ENCODE results near the gene NUP210.

NUP210 gene

DNA sequence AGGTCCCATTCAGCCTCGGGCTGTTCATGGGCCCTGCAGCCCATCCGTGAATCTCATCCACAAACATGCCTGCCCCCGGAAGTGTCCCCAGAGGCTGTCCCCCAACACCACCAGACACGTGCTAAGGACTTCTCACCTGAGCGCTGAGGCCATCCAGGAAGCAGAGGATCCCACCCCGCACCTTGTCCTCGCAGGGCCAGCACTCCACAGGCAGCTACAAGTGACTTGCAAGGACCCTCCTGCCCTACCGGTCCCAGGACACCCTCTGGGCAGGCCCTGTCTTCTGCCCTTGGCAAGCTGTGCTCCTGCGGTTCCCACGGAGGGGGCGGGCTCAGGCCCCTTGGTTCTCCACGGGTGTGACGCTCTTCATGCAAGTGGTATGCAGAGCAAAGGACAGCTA is 146.0 kb downstream of the NUP210 start:
- peaks cover 4% of the 10 kb centered on the region for H3K27me3 ChIP-seq (replicated peaks; ENCODE audit: control insufficient read depth, insufficient read depth, low read length)
- H3K36me3 ChIP-seq (ENCODE audit: control insufficient read depth, insufficient read depth, low read length): no peaks in the 10 kb centered on the region
- H3K4me3 ChIP-seq (replicated peaks; ENCODE audit: low read depth, low read length): no peak overlapping the region
- TF ChIP-seq, protein P1, sequence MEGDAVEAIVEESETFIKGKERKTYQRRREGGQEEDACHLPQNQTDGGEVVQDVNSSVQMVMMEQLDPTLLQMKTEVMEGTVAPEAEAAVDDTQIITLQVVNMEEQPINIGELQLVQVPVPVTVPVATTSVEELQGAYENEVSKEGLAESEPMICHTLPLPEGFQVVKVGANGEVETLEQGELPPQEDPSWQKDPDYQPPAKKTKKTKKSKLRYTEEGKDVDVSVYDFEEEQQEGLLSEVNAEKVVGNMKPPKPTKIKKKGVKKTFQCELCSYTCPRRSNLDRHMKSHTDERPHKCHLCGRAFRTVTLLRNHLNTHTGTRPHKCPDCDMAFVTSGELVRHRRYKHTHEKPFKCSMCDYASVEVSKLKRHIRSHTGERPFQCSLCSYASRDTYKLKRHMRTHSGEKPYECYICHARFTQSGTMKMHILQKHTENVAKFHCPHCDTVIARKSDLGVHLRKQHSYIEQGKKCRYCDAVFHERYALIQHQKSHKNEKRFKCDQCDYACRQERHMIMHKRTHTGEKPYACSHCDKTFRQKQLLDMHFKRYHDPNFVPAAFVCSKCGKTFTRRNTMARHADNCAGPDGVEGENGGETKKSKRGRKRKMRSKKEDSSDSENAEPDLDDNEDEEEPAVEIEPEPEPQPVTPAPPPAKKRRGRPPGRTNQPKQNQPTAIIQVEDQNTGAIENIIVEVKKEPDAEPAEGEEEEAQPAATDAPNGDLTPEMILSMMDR (IDR thresholded peaks at IDR 0.05; ENCODE audit: insufficient read depth, low read length, poor library complexity, severe bottlenecking): no peak
- DNase-seq (ENCODE audit: extremely low read depth, insufficient read length): no peak

DNA sequence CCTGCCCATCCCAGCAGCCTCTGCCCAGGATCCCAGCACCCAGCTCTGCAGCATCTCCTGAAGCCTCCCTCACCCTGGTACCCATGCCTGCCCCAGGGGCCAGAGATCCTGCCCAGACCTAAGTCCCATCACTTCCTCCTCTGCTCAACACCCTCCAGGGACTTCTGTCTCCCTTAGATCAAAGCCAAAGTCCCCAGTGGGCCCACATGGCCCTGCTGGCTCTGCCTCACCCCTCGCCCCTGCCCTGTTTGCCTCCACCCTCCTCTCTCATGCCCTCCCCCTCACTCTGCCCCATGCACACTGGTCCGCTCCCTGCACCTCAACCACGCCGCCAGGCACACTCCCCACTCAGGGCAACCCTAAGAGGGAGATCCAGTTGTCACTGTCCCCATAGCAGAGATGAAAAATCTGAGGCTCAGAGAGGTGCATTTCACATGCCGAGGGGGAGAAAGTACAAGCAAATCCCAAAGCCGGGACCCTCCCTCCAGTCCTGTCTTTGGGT is 146.5 kb downstream of the NUP210 start:
- no peak overlapping the region for H3K4me3 ChIP-seq (replicated peaks; ENCODE audit: low read depth, low read length)
- TF ChIP-seq, protein P1 (IDR thresholded peaks at IDR 0.05; ENCODE audit: insufficient read depth, low read length, poor library complexity, severe bottlenecking): no peak
- no peak for DNase-seq (ENCODE audit: extremely low read depth, insufficient read length)
- peaks cover 4% of the 10 kb centered on the region for H3K27me3 ChIP-seq (replicated peaks; ENCODE audit: control insufficient read depth, insufficient read depth, low read length)
- H3K36me3 ChIP-seq (ENCODE audit: control insufficient read depth, insufficient read depth, low read length): no peaks in the 10 kb centered on the region

DNA sequence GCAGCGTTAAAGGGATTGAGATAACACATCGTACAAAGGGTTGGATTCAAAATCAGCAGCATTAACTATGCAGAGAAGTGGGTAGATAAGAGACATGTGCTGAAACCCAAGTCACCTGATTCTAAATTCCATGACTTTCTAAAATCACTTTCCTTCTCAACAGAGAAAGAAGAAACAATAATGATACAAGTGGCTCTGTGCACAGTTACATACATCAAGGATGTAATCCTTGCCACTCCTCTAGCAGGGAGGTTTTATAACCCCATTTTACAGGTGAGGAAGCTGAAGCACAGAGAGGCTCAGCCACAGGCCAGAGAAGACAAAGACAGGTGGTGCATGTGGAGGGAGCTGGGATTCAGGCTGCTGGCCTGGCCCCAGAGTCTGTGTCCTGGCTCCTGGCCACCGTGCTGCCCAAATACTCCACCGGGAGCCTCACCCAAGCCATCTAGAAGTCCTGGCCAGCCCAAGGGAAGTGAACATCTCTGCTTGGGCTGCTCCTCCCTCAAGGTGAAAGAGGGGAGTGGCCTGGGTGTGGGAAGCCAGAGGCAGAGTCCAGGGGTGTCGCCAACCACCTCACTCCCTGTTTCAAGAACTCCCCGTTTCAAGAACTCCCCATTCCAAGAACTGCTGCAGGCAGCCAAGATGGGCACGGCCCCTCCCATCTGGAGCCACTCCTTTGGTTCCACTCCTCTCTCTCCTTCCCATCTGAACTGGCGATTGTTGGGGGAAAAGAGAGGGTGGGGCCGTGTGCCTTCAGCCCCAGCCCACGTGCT is 147.1 kb downstream of the NUP210 start:
- H3K36me3 ChIP-seq (ENCODE audit: control insufficient read depth, insufficient read depth, low read length): no peaks in the 10 kb centered on the region

DNA sequence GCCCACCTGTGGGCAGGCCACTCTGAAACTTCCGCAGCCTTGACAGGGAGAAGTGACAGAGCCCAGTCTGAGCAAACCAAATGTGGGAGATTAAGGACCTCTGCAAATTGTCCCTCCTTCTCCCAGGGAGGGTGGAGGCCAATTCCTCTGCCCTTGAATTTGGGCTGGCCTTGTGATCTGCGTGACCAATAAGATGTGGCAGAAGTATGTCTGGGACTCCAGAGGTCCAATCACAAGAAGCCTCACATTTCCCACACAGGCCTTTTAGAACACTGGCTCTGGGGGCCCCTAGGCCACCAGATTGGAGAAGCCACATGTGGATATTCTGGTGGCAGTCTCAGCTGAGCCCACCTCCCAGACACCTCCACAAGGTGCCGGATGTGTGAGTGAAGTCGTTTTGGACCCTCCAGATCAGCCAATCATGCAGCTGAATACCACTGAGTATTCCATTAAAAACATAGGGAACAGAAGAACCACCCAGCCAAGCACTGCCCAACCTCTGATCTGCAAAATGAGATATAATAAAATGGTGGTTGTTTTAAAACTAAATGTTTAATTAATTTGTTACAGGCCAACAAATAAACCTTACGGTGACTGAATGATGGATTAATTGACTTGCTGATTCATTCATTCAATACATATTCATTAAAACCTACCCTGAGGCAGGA is 150.3 kb downstream of the NUP210 start:
- DNase-seq (ENCODE audit: extremely low read depth, insufficient read length): no peak
- TF ChIP-seq, protein P1 (IDR thresholded peaks at IDR 0.05; ENCODE audit: insufficient read depth, low read length, poor library complexity, severe bottlenecking): no peak
- H3K36me3 ChIP-seq (ENCODE audit: control insufficient read depth, insufficient read depth, low read length): no peaks in the 10 kb centered on the region
- H3K27me3 ChIP-seq (replicated peaks; ENCODE audit: control insufficient read depth, insufficient read depth, low read length): peaks cover 4% of the 10 kb centered on the region
- no peak overlapping the region for H3K4me3 ChIP-seq (replicated peaks; ENCODE audit: low read depth, low read length)

More for the DNA sequence above, 147.1 kb downstream of the NUP210 start:
- Histone ChIP-seq H3K4me3 (replicated peaks; ENCODE audit: low read depth, low read length) (no peak overlapping the region), H3K27me3 (replicated peaks; ENCODE audit: control insufficient read depth, insufficient read depth, low read length) (peaks cover 4% of the 10 kb centered on the region)
- TF ChIP-seq, protein P1 (IDR thresholded peaks at IDR 0.05; ENCODE audit: insufficient read depth, low read length, poor library complexity, severe bottlenecking): no peak
- no peak for DNase-seq (ENCODE audit: extremely low read depth, insufficient read length)

DNA sequence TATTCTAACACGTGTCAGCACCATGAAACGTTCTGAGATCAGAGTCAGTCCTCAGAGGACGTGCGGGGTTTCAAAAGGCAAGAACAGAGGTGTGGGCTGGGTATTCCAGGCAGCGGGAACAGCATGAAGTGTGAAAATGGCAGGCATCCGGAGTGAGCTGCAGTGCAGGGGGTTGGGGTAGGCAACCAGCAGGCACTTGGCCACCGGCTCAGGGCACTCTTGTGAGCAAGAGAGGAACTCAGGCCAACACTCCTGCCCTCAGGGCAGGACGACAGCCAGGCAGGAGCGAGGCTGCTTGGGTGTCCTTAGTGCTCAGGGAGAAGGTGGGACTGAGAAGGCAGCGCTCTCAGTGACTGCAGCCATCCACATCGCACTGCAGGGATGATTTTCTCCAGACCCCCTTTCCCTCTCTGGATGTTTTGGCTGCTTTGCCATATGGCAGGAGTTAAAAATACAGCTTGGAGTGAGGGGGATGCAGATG is 151.1 kb downstream of the NUP210 start:
- no peak for DNase-seq (ENCODE audit: extremely low read depth, insufficient read length)
- TF ChIP-seq, protein P1 (IDR thresholded peaks at IDR 0.05; ENCODE audit: insufficient read depth, low read length, poor library complexity, severe bottlenecking): no peak
- peaks cover 2% of the 10 kb centered on the region for H3K27me3 ChIP-seq (replicated peaks; ENCODE audit: control insufficient read depth, insufficient read depth, low read length)
- H3K4me3 ChIP-seq (replicated peaks; ENCODE audit: low read depth, low read length): no peak overlapping the region
- H3K36me3 ChIP-seq (ENCODE audit: control insufficient read depth, insufficient read depth, low read length): no peaks in the 10 kb centered on the region
